Measurements from ENCODE around the gene STK25. TPM values are rescaled to one million over a fixed set of nuclear protein-coding genes. Genes with fewer than 3 reads are reported as not detected.
"Not testable (repeated sequence)": the region's sequence is repeated elsewhere in the genome, so short reads cannot be mapped to it uniquely, and the experiment has no call there.

STK25 gene
- total RNA-seq, 1 experiment from 2014 or later = 361 TPM

GRCh38 chr2:241509155-241509784 is 886 bp upstream of the STK25 start:
- no peak for DNase-seq (ENCODE audit: low read depth)

GRCh38 chr2:241507430-241508239 is 749 bp downstream of the STK25 start:
- DNase-seq (ENCODE audit: low read depth) = peak; percentile 45

GRCh38 chr2:241506793-241507429 is 1.5 kb downstream of the STK25 start:
- DNase-seq (ENCODE audit: low read depth) = peak; percentile 33

GRCh38 chr2:241506317-241506716 is 2.1 kb downstream of the STK25 start:
- DNase-seq (ENCODE audit: low read depth) = not testable (repeated sequence)

- peak; percentile 54 for DNase-seq (ENCODE audit: low read depth)
These were observed 2.6 kb downstream of the STK25 start for GRCh38 chr2:241505781-241506201.

GRCh38 chr2:241505086-241505780 is 3.2 kb downstream of the STK25 start:
- DNase-seq (ENCODE audit: low read depth) = no peak

GRCh38 chr2:241503776-241504392 is 4.5 kb downstream of the STK25 start:
- no peak for DNase-seq (ENCODE audit: low read depth)

GRCh38 chr2:241502281-241502680 is 6.1 kb downstream of the STK25 start:
- no peak for DNase-seq (ENCODE audit: low read depth)

- no peak for DNase-seq (ENCODE audit: low read depth)
These were observed 6.8 kb downstream of the STK25 start for GRCh38 chr2:241501551-241501950.

GRCh38 chr2:241501099-241501541 is 7.3 kb downstream of the STK25 start:
- no peak for DNase-seq (ENCODE audit: low read depth)

- DNase-seq (ENCODE audit: low read depth) = no peak
These were observed 7.9 kb downstream of the STK25 start for GRCh38 chr2:241500431-241500975.

GRCh38 chr2:241500016-241500415 is 8.4 kb downstream of the STK25 start:
- no peak for DNase-seq (ENCODE audit: low read depth)

GRCh38 chr2:241499146-241499965 is 9.0 kb downstream of the STK25 start:
- no peak for DNase-seq (ENCODE audit: low read depth)

- no peak for DNase-seq (ENCODE audit: low read depth)
These were observed 10.0 kb downstream of the STK25 start for GRCh38 chr2:241498115-241499070.

- DNase-seq (ENCODE audit: low read depth) = no peak
These were observed 11.2 kb downstream of the STK25 start for GRCh38 chr2:241496904-241497877.

- DNase-seq (ENCODE audit: low read depth) = no peak
These were observed 12.2 kb downstream of the STK25 start for GRCh38 chr2:241496003-241496707.
